ENCODE results near the gene PDAP1. TPM values are rescaled to one million over a fixed set of nuclear protein-coding genes. Genes with fewer than 3 reads are reported as not detected.
"Not testable (repeated sequence)": the region's sequence is repeated elsewhere in the genome, so short reads cannot be mapped to it uniquely, and the experiment has no call there.

PDAP1 gene
- total RNA-seq, 3 donors from 2014 or later (not counting 1 experiment from before 2014, with no cell fraction given): 55.3 to 60.6 (median 59.3) TPM

DNA sequence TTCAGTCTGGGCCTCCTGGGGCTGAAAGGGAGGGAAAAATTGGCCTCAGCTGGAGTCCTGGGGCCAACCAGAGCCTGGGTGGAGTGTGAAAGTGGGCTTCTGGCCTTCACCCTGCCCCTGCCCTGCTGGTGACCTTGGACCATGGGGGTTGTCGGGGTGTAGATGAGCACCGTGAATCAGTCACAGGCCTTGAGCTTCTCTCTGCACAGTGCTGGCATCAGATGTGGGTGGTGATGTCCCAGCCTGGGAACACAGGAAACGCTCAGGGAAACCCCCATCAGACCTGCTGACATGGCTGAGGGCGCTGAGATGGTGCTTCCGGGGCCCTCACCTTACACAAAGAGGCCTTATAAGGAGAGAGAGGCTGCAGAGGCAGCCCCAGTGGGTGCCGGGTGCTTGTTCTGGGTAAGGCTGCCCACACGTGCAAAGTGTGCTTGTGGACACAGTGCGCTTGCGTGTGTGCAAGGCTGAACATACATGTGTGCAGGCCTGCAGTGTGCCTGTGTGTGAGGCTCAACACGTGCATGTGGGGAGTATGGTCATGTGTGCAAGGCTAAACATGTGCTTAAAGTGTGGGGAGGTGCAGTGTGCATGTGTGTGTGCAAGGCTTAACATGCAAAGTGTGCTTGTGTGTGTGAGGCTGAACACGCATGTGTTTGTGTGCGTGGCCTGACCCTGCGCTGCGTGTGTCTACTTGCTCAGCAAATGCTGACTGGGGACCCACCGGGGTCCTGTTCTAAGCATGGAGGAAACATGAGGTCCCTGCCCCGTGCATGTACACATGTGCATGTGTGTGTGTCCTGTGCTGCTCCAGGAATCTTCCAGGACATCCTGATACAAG lies 27.4 kb downstream of the PDAP1 start:
- H3K27me3 Mint-ChIP-seq (ENCODE audit: low read depth in 2 of 2): no peaks in the 10 kb centered on the region
- DNase-seq (peak; percentile 82 to 97), ATAC-seq (peak; percentile 78 to 95 (median 92))
- TF ChIP-seq, protein P1, sequence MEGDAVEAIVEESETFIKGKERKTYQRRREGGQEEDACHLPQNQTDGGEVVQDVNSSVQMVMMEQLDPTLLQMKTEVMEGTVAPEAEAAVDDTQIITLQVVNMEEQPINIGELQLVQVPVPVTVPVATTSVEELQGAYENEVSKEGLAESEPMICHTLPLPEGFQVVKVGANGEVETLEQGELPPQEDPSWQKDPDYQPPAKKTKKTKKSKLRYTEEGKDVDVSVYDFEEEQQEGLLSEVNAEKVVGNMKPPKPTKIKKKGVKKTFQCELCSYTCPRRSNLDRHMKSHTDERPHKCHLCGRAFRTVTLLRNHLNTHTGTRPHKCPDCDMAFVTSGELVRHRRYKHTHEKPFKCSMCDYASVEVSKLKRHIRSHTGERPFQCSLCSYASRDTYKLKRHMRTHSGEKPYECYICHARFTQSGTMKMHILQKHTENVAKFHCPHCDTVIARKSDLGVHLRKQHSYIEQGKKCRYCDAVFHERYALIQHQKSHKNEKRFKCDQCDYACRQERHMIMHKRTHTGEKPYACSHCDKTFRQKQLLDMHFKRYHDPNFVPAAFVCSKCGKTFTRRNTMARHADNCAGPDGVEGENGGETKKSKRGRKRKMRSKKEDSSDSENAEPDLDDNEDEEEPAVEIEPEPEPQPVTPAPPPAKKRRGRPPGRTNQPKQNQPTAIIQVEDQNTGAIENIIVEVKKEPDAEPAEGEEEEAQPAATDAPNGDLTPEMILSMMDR (IDR thresholded peaks at IDR 0.05): no peak
- H3K27ac Mint-ChIP-seq: peak overlapping the region; percentile 97
- Histone ChIP-seq H3K4me3 (ENCODE audit: low read length) (peak overlapping the region; percentile 24), H3K9me3 (ENCODE audit: control insufficient read depth, insufficient read depth, low read length) (no peaks in the 10 kb centered on the region), H3K27me3 (ENCODE audit: control insufficient read depth, insufficient read depth, low read length) (no peaks in the 10 kb centered on the region), H3K27ac (ENCODE audit: low read length) (peak overlapping the region; percentile 100), H3K36me3 (ENCODE audit: control insufficient read depth, insufficient read depth, low read length) (peaks cover 23% of the 10 kb centered on the region), H3K4me1 (ENCODE audit: control insufficient read depth, insufficient read depth, low read length) (peaks cover 91% of the 10 kb centered on the region)
- H3K36me3 Mint-ChIP-seq: no peaks in the 10 kb centered on the region
- H3K9me3 Mint-ChIP-seq: no peaks in the 10 kb centered on the region
- 31% methylated on average over 16 of the region's 16 CpGs for WGBS (ENCODE audit: insufficient coverage)
- intact Hi-C loops (cut with micrococcal nuclease): loop anchor here (1.0 kb wide), 1 partner anchor 27 kb away; the partner anchor contains the start of genes BUD31 and PDAP1
- H3K4me3 Mint-ChIP-seq: peak overlapping the region; percentile 87
- H3K4me1 Mint-ChIP-seq: peaks cover 44 to 69% of the 10 kb centered on the region in 2 donors

DNA sequence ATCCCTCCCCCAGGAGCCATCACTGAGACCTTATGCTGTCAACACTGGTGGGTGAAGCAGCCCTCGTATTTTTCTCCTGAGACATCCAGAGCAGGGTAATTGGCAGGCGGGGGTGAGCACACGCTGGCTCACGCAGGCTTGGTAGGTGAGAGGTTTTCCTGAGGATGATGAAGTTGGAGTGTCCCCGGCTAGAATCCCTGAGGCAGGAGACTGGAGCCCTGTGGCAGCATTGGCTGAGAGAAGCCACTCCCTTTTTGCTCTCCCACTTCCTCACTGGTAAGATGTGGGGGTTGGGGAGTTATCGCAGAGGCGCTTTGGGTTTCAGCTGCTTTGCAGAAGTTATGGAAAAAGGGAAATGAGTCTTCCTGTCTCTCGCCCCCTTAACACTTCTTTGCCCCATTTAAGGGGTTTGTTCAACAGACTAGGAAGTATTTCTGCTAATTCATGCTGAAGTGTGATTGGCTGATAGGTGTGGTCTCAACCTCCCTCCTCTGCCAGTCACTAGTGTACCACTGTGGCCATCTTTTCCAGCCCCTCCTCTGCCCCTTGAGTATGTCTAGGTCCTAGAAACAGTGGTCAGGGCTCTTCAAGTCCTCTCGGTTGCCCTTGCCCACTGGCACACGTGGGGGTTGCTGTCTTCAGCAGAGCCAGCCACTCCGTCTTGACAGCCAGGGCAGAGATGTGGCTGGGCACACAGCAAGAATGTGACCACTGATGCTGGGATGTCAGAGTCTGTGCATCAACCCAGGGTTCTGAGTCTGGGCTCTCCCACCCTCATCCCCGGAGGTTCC lies 28.2 kb downstream of the PDAP1 start:
- Histone ChIP-seq H3K27me3 (ENCODE audit: control insufficient read depth, insufficient read depth, low read length) (no peaks in the 10 kb centered on the region), H3K27ac (ENCODE audit: low read length) (peak overlapping the region; percentile 100), H3K9me3 (ENCODE audit: control insufficient read depth, insufficient read depth, low read length) (no peaks in the 10 kb centered on the region), H3K4me1 (ENCODE audit: control insufficient read depth, insufficient read depth, low read length) (peaks cover 92% of the 10 kb centered on the region), H3K4me3 (ENCODE audit: low read length) (peak overlapping the region; percentile 24), H3K36me3 (ENCODE audit: control insufficient read depth, insufficient read depth, low read length) (peaks cover 17% of the 10 kb centered on the region)
- Mint-ChIP-seq H3K4me1 (peaks cover 44 to 61% of the 10 kb centered on the region in 2 donors), H3K36me3 (no peaks in the 10 kb centered on the region), H3K4me3 (peak overlapping the region; percentile 87), H3K27ac (peak overlapping the region; percentile 97), H3K27me3 (ENCODE audit: low read depth in 2 of 2) (no peaks in the 10 kb centered on the region), H3K9me3 (no peaks in the 10 kb centered on the region)
- TF ChIP-seq, protein P1 (IDR thresholded peaks at IDR 0.05): no peak
- ATAC-seq: peak; percentile 11 to 33 (median 33)
- WGBS (ENCODE audit: insufficient coverage): 5% methylated on average over 8 of the region's 12 CpGs
- intact Hi-C loops (cut with micrococcal nuclease): no loop called here
- DNase-seq: peak; percentile 36 to 69

DNA sequence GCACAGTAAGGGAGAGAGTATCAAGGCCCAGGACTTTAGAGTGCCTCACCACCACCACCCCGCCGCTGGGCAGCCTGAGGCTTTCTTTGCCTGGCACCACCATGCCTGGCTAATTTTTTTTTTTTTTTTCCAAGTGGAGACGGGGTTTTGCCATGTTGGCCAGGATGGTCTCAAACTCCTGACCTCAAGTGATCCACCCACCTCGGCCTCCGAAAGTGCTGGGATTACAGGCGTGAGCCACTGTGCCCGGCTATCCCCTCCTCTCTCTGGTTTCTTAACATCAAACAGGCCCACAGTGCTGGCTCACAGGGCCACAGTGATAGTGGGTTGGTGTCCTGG lies 28.7 kb downstream of the PDAP1 start:
- Histone ChIP-seq H3K36me3 (ENCODE audit: control insufficient read depth, insufficient read depth, low read length) (peaks cover 16% of the 10 kb centered on the region), H3K4me3 (ENCODE audit: low read length) (peak overlapping the region; percentile 24)
- 29% methylated on average over 6 of the region's 7 CpGs for WGBS (ENCODE audit: insufficient coverage)

More for the DNA sequence above, 28.7 kb downstream of the PDAP1 start:
- intact Hi-C loops (cut with micrococcal nuclease): loop anchor here (10.0 kb wide), 1 partner anchor 125 kb away; the partner anchor contains the start of genes ZKSCAN5 and ZNF394
- peaks cover 44 to 58% of the 10 kb centered on the region in 2 donors for H3K4me1 Mint-ChIP-seq
- H3K27ac Mint-ChIP-seq: peak overlapping the region; percentile 97
- peak overlapping the region; percentile 87 for H3K4me3 Mint-ChIP-seq
- peak in 1 of 3 donors; percentile 14 for ATAC-seq
- DNase-seq; H3K9me3 ChIP-seq (ENCODE audit: control insufficient read depth, insufficient read depth, low read length); H3K36me3 Mint-ChIP-seq; H3K9me3 Mint-ChIP-seq; H3K27me3 ChIP-seq (ENCODE audit: control insufficient read depth, insufficient read depth, low read length); H3K27me3 Mint-ChIP-seq (ENCODE audit: low read depth in 2 of 2): not testable (repeated sequence)
- H3K4me1 ChIP-seq (ENCODE audit: control insufficient read depth, insufficient read depth, low read length): peaks cover 87% of the 10 kb centered on the region
- H3K27ac ChIP-seq (ENCODE audit: low read length): peak overlapping the region; percentile 100
